HG02588 (cell line): ENCODE results near the gene SMO.
"Not testable (repeated sequence)": the region's sequence is repeated elsewhere in the genome, so short reads cannot be mapped to it uniquely, and the experiment has no call there.

Experiments used
- ATAC-seq: cut with Tn5 transposase; IDR thresholded peaks from one replicate; pipeline ENCODE4 v1.9.1; 2021; ENCODE audit warnings: mild to moderate bottlenecking, moderate library complexity; ENCODE audit not compliant: unreplicated experiment

SMO gene

GRCh38 chr7:129227646-129228578, 39.5 kb downstream of the SMO start:
- no peak for ATAC-seq

GRCh38 chr7:129228633-129229032, 40.2 kb downstream of the SMO start:
- no peak for ATAC-seq

DNA sequence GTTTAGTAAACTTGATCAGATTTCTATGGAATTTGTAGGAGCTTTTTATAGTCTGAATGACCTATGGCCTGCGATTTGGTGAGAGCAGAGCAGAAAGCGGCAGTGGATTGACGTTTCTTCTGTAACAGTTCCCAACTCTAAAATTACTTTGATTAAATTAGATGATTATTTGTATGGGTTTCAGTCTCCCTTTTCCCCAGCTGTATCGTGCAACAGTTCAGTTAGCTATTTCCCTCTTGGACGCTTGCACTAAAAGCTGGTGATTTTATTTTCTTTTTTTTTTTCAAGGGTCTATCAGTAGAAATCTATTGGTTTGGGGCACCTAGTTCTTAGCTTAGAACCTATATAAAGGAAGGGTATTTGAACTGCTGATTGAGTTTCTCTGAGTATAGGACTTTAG, 43.2 kb downstream of the SMO start:
- no peak for ATAC-seq

DNA sequence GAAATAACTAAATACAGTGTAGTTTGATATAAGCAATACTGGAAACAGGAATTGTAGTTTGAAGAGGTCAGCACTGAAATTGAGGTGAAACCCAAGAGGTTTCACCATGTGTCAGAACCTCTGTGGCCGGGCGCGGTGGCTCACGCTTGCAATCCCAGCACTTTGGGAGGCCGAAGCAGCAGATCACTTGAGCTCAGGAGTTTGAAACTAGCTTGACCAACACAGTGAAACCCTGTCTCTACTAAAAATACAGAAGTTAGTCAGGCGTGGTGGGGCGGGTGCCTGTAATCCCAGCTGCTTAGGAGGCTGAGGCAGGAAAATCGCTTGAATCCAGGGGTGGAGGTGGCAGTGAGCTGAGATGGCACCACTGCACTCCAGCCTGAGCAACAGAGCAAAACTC, 50.1 kb downstream of the SMO start:
- ATAC-seq, result no peak

DNA sequence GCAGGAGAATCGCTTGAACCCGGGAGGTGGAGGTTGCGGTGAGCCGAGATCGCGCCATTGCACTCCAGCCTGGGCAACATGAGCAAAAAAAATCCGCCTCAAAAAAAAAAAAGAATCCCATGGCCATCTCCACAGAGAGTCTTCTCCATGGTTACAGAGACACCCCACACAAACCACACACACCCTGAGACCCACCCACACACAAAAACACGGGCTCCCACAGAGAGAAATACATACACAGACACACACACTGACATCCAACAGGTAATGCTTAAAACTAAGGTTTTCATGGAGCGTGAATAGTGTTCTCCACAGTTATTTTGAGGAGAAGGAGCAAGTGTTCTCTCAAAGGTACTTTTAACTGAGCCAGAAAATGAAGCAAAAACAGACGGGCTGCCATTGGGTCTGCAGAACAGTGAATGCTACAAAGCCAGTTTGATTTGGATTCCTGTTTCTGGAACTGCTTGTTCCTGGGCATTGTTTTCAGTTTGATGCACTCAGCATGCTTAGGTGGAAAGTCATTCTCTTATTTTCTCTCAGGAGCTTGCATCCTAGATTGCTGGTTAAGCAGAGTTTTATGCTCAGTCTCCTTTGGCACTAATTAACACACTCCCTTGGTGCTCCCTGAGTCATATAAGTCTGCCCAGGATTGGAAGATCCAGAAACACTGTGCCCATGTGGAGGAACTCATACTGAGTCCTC, 51.8 kb downstream of the SMO start:
- ATAC-seq, result no peak

DNA sequence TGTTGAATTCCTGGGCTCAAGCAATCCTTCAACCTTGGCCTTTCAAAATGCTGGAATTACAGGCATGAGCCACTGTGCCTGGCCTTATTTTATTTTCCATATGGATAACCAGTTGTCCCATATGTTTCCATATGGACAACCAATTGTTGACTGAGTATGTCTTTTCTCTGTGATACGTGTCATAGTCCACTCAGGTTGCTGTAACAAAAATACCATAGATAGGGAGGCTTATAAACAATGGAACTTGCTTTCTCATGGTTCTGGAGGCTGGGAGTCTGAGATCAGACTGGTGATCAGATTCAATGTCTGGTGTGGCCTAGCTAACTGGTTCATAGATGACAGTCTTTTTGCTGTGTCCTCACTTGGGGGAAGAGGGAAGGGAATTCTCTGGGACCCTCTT, 55.8 kb downstream of the SMO start:
- no peak for ATAC-seq

- ATAC-seq, result no peak
Observed at GRCh38 chr7:129245533-129245932, 57.1 kb downstream of the SMO start.

- ATAC-seq, result no peak
Observed at GRCh38 chr7:129247087-129247486, 58.7 kb downstream of the SMO start.

GRCh38 chr7:129252128-129252527, 63.7 kb downstream of the SMO start:
- ATAC-seq, result no peak

DNA sequence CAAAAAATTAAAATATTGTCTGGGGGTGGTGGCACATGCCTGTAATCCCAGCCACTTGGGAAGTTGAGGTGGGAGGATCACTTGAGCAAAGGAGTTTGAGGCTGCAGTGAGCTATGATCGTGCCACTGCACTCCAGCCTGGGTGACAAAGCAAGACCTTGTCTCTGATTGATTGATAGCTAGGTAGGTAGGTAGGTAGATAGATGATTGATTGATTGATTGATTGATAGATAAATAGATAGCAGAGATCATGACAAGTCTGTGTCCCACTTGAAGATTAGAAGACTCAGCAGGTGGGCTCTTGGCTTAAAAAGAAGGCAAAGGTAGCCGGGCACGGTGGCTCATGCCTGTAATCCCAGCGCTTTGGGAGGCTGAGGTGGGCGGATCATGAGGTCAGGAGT, 64.2 kb downstream of the SMO start:
- ATAC-seq, result not testable (repeated sequence)

- ATAC-seq, result no peak
Observed at GRCh38 chr7:129255800-129256199, 67.4 kb downstream of the SMO start.

DNA sequence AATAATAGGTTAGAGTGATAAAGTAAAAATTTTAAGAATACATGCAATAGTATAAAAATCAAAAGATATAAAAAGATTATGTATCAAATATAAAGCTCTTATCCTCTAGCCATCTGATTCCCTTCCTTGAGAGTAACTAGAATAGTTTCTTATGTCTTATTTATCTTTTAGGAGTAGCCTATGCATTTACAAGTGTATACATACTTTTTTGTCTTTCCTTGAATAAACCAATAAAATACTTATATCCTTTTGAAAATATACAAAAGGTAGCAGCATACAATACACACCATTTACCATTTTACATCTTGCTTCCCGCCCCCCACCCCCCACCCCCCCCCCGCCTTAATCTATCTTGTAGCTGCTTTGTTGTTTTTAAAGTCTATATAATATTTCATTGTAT, 67.8 kb downstream of the SMO start:
- no peak for ATAC-seq

DNA sequence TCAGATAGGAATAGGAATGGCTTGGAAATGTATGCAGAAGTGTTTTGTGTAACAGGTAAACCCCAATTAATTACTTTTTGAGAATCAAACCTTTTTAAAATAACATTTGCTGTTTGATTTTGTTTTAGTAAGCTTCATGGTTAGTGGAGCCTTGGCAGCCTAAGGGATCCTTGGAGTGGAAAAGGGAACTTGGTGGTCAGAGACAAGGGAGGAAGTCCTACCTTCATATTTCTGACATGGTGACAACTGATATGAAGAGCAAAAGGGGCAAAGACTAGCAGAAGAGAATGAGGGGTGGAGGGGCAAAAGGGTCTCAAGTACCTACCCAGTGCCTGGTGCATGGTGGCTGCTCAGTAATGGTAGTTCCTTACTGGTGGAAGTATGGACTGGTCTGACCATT, 68.7 kb downstream of the SMO start:
- ATAC-seq, result no peak

GRCh38 chr7:129258649-129259389, 70.4 kb downstream of the SMO start:
- no peak for ATAC-seq

DNA sequence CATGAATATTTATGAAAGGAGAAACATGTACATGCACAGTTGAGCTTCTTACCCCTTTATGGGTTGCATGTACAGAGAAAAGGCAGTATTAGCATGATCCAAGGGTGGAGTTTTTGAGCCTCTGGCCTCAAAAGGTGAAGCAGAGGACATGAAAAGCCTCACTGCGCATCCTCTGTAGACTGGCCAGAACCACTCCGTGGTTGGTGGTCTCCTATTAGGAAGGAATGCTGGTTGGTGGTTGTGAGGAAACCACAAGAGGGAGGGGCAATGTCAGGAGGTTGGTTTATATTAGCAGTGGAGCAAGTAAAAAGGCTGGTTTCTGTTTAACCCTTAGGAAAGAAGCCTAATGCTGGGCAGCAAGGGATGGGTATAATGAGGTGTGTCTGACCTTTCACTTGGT, 73.9 kb downstream of the SMO start:
- ATAC-seq, result no peak
